H1 (cell line): ENCODE measurements around the gene EFCAB10.

Experiments used
- HDAC2 ChIP-seq, 2 experiments: fragments of 300-600 bp in 1 of 2; sonication (generic) in 1 of 2; IDR thresholded peaks; 2 replicates each; pipeline ENCODE4 v1.6.1; 2011 to 2012; ENCODE audit warnings: low read depth in 2 of 2, low read length in 2 of 2, mild to moderate bottlenecking in 2 of 2, moderate library complexity in 2 of 2, borderline replicate concordance in 1 of 2, inconsistent platforms in 1 of 2
- SP1 ChIP-seq: IDR thresholded peaks from 2 replicates; pipeline ENCODE4 v1.6.1; 2011; ENCODE audit warnings: low read depth, low read length

- no peak for TF ChIP-seq HDAC2 (IDR thresholded peaks at IDR 0.05; ENCODE audit: borderline replicate concordance in 1 of 2, low read depth in 2 of 2, low read length in 2 of 2)
- no peak for TF ChIP-seq SP1
Observed at GRCh38 chr7:105577251-105577650, 4.0 kb downstream of the EFCAB10 start.
